ENCODE results near the gene LRRC2. TPM values are rescaled to one million over a fixed set of nuclear protein-coding genes. Genes with fewer than 3 reads are reported as not detected.
A peak's percentile ranks its signal among the peaks of the same experiment; 100 is the strongest.

Gene LRRC2
- total RNA-seq, 8 experiments from 2014 or later: 0.05 to 3.7 (median 0.60) TPM

GRCh38 chr3:46470831-46471230 is 95.3 kb downstream of the LRRC2 start:
- in situ Hi-C loops (cut with MboI; ENCODE audit: low pct_unique_long_range_greater_than_20kb in 2 of 9, low sequenced_read_pairs in 9 of 9, unreplicated experiment in 9 of 9): no loop called here

GRCh38 chr3:46469680-46470357 is 96.3 kb downstream of the LRRC2 start:
- H3K27ac ChIP-seq: no peak overlapping the region
- 30 to 67% (median 39%) methylated on average over 1 to 2 of the region's 3 CpGs; no CpG with 5 or more reads in 4 of the 10 experiments for WGBS, 10 experiments

More at GRCh38 chr3:46470831-46471230, 95.3 kb downstream of the LRRC2 start:
- H3K4me3 ChIP-seq: no peak overlapping the region
- H3K27ac ChIP-seq: no peak overlapping the region
- ATAC-seq (replicated peaks in 6 of 8): no peak
- no peaks in the 10 kb centered on the region for H3K4me1 ChIP-seq (replicated peaks in 1 of 2)
- 0 to 100% (median 75%) methylated on average over 1 to 4 of the region's 4 CpGs; no CpG with 5 or more reads in 3 of the 10 experiments for WGBS, 10 experiments

DNA sequence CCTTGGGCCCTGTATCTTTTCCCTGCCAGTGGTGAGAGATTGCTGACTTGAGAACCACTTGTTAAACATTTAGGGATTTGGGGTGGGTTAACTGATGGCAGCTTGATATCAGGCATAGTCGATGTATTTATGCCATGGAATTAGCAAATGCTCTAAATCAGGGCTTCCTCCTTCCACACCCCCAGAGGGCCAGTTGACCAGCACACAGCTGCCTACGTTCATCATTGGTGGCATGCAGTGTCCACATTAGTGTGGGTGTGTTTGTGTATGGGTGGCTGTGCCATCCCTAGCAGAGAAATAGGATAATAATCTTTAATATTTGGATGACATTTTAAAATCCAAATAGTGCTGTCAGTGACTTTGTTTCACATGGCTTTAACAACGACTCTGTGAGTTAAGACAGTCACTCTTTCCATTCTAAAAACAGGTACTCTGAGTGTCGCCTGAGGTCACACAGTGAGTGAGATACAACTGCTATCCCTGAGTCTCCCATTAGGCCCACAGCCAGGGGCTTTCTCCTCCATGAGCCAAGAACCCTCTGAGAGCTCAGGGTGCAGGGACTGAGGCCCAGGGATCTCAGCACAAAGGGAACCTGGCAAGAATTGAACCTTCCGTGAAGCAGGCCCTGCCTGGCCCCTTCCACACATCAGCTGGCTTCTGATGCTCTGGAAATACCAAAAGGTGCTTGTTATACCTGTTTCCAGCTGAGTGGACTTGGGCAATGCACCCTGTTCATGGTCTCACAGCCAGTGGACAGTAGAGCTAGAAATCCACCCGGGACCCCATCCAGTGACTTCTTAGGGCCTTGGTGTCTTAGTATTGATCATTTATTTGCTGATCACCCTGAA is 97.1 kb downstream of the LRRC2 start:
- WGBS, 10 experiments: 50 to 100% (median 70%) methylated on average over 1 to 5 of the region's 6 CpGs; no CpG with 5 or more reads in 4 of the 10 experiments
- Histone ChIP-seq H3K4me3 (no peak overlapping the region), H3K27ac (no peak overlapping the region), H3K4me1 (replicated peaks in 1 of 2) (no peaks in the 10 kb centered on the region)
- no peak for ATAC-seq (replicated peaks in 6 of 8)
- in situ Hi-C loops (cut with MboI; ENCODE audit: low pct_unique_long_range_greater_than_20kb in 2 of 9, low sequenced_read_pairs in 9 of 9, unreplicated experiment in 9 of 9): no loop called here

More at GRCh38 chr3:46469680-46470357, 96.3 kb downstream of the LRRC2 start:
- in situ Hi-C loops (cut with MboI; ENCODE audit: low pct_unique_long_range_greater_than_20kb in 2 of 9, low sequenced_read_pairs in 9 of 9, unreplicated experiment in 9 of 9): no loop called here
- H3K4me1 ChIP-seq (replicated peaks in 1 of 2): no peaks in the 10 kb centered on the region
- H3K4me3 ChIP-seq: no peak overlapping the region
- ATAC-seq (replicated peaks in 6 of 8): peak in 3 of 8 experiments; percentile 84 to 89 (median 84)

DNA sequence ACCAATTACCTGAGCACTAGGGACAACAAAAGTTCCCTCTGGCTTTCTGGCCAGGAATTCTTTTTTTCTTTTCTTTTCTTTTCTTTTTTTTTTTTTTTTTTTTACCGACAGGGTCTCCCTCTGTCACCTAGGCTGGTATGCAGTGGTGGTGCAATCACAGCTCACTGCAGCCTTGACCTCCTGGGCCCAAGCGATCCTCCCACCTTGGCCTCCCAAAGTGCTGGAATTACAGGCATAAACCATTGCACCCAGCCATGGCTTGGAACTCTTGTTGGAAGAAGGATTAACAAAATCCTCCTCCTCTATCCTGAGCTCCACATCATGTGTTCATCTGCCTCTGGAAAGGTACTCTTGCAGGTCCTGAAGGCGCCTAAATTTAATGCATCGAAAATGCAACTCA is 98.5 kb downstream of the LRRC2 start:
- H3K4me1 ChIP-seq (replicated peaks in 1 of 2): no peaks in the 10 kb centered on the region
- H3K4me3 ChIP-seq: no peak overlapping the region
- no peak for ATAC-seq (replicated peaks in 6 of 8)
- WGBS, 10 experiments: 33 to 88% (median 74%) methylated on average over 1 to 3 of the region's 4 CpGs
- no peak overlapping the region for H3K27ac ChIP-seq
- in situ Hi-C loops (cut with MboI; ENCODE audit: low pct_unique_long_range_greater_than_20kb in 2 of 9, low sequenced_read_pairs in 9 of 9, unreplicated experiment in 9 of 9): no loop called here

GRCh38 chr3:46466871-46467403 is 99.2 kb downstream of the LRRC2 start:
- Histone ChIP-seq H3K4me3 (no peak overlapping the region), H3K27ac (no peak overlapping the region), H3K4me1 (replicated peaks in 1 of 2) (no peaks in the 10 kb centered on the region)
- 54 to 86% (median 57%) methylated on average over 1 of the region's 1 CpG; no CpG with 5 or more reads in 5 of the 10 experiments for WGBS, 10 experiments
- in situ Hi-C loops (cut with MboI; ENCODE audit: low pct_unique_long_range_greater_than_20kb in 2 of 9, low sequenced_read_pairs in 9 of 9, unreplicated experiment in 9 of 9): no loop called here
- ATAC-seq (replicated peaks in 6 of 8): no peak

GRCh38 chr3:46466273-46466672 is 99.8 kb downstream of the LRRC2 start:
- H3K27ac ChIP-seq: no peak overlapping the region
- in situ Hi-C loops (cut with MboI; ENCODE audit: low pct_unique_long_range_greater_than_20kb in 2 of 9, low sequenced_read_pairs in 9 of 9, unreplicated experiment in 9 of 9): no loop called here
- no peaks in the 10 kb centered on the region for H3K4me1 ChIP-seq (replicated peaks in 1 of 2)
- H3K4me3 ChIP-seq: no peak overlapping the region
- ATAC-seq (replicated peaks in 6 of 8): no peak

Other genes starting within 250 kb of the LRRC2 start
- under 1 TPM in 4 of 8 experiments, not detected in 4; 0.14 to 0.43 (median 0.23) TPM for gene CCR2, start 212.2 kb downstream of the LRRC2 start, total RNA-seq
- under 1 TPM in 4 of 8 experiments, not detected in 4; 0.09 to 0.81 (median 0.40) TPM for gene CCR5, start 195.4 kb downstream of the LRRC2 start, total RNA-seq
- under 1 TPM in 5 of 8 experiments, not detected in 3; 0.13 to 0.77 (median 0.50) TPM for gene CCRL2, start 159.0 kb downstream of the LRRC2 start, total RNA-seq
- 1 to 10 TPM in 4 of 8 experiments, under 1 TPM in 2, not detected in 2; 0.04 to 8.1 (median 1.5) TPM for gene LTF, start 101.4 kb downstream of the LRRC2 start, total RNA-seq
- under 1 TPM in 1 of 8 experiments, not detected in 7; 0.28 TPM for gene RTP3, start 68.3 kb downstream of the LRRC2 start, total RNA-seq
- under 1 TPM in 1 of 8 experiments, not detected in 7; 0.28 TPM for gene FAM240A, start 46.2 kb upstream of the LRRC2 start, total RNA-seq
- gene ALS2CL, start 127.4 kb upstream of the LRRC2 start, total RNA-seq: 1 to 10 TPM in 5 of 8 experiments, under 1 TPM in 3; 0.49 to 3.3 (median 1.5) TPM
- 1 to 10 TPM in 3 of 8 experiments, under 1 TPM in 3, not detected in 2; 0.25 to 2.6 (median 0.82) TPM for gene TMIE, start 135.1 kb upstream of the LRRC2 start, total RNA-seq
- gene PRSS50, start 151.6 kb upstream of the LRRC2 start, total RNA-seq: under 1 TPM in 4 of 8 experiments, not detected in 4; 0.08 to 0.85 (median 0.24) TPM